K562 (cell line): Measurements from ENCODE around the gene TTLL4. TPM values are rescaled to one million over a fixed set of nuclear protein-coding genes. Genes with fewer than 3 reads are reported as not detected.

Source experiments
- ATF3 ChIP-seq, 2 experiments: fragments of 450-650 bp in 1 of 2; sonication (generic) in 1 of 2; formaldehyde crosslinking in 1 of 2; IDR thresholded peaks in 1 of 2; conservative IDR thresholded peaks in 1 of 2; 2 replicates each; pipeline versions ENCODE4 v1.6.1 to v1.8.1; 2016 to 2023; ENCODE audit warnings: mild to moderate bottlenecking in 2 of 2, moderate library complexity in 2 of 2, inconsistent platforms in 1 of 2, missing genetic modification reagents in 1 of 2
- CBFB ChIP-seq: sonication (generic); formaldehyde crosslinking; IDR thresholded peaks from 2 replicates; pipeline ENCODE4 v1.4.0; 2020; ENCODE audit warnings: mild to moderate bottlenecking, missing genetic modification reagents
- CBX1 ChIP-seq: sonication (generic); IDR thresholded peaks from 2 replicates; pipeline ENCODE4 v1.6.1; 2016; ENCODE audit warnings: antibody characterized with exemption, low read depth, mild to moderate bottlenecking
- CHAMP1 ChIP-seq: fragments of 450-650 bp; IDR thresholded peaks from 2 replicates; pipeline ENCODE4 v1.6.1; 2016; ENCODE audit warnings: mild to moderate bottlenecking
- DACH1 ChIP-seq: fragments of 450-650 bp; IDR thresholded peaks from 2 replicates; pipeline ENCODE4 v1.6.1; 2018; ENCODE audit not compliant: partially characterized antibody
- FOXP1 ChIP-seq: sonication (generic); formaldehyde crosslinking; IDR thresholded peaks from 2 replicates; pipeline ENCODE4 v1.8.0; 2022; ENCODE audit warnings: mild to moderate bottlenecking, missing genetic modification reagents
- JUN ChIP-seq, 2 experiments: sonication (generic) in 1 of 2; formaldehyde crosslinking in 1 of 2; IDR thresholded peaks; 2 replicates each; pipeline versions ENCODE4 v1.6.1 to v1.8.0; 2012 to 2022; ENCODE audit warnings: borderline replicate concordance in 2 of 2, mild to moderate bottlenecking in 2 of 2, improper control_type of control experiment in 1 of 2, low read depth in 1 of 2, low read length in 1 of 2, missing genetic modification reagents in 1 of 2
- KAT8 ChIP-seq: fragments of 450-650 bp; IDR thresholded peaks from 2 replicates; pipeline ENCODE4 v1.6.1; 2016; ENCODE audit warnings: low read depth, mild to moderate bottlenecking
- KDM2B ChIP-seq: fragments of 250-450 bp; sonication (Bioruptor Pico); IDR thresholded peaks from 2 replicates; pipeline ENCODE4 v1.8.0; 2021; ENCODE audit warnings: mild to moderate bottlenecking, moderate library complexity
- MCM7 ChIP-seq, 2 experiments: fragments of 450-650 bp; IDR thresholded peaks; 2 replicates each; pipeline ENCODE4 v1.6.1; 2016 to 2018
- NR0B1 ChIP-seq: fragments of 450-650 bp; IDR thresholded peaks from one replicate; pipeline ENCODE4 v1.6.1; 2018; ENCODE audit warnings: mild to moderate bottlenecking, moderate library complexity; ENCODE audit not compliant: partially characterized antibody
- RBM34 ChIP-seq: fragments of 200-400 bp; formaldehyde crosslinking; IDR thresholded peaks from 2 replicates; pipeline ENCODE4 v1.6.1; 2018; ENCODE audit warnings: low read length, borderline replicate concordance; ENCODE audit not compliant: insufficient read depth
- SIRT6 ChIP-seq: IDR thresholded peaks from one replicate; pipeline ENCODE4 v1.6.1; 2012; ENCODE audit warnings: low read depth, mild to moderate bottlenecking, control low read depth, inconsistent platforms, low read length, moderate library complexity
- SMARCC2 ChIP-seq: fragments of 450-650 bp; IDR thresholded peaks from 2 replicates; pipeline ENCODE4 v1.6.1; 2017; ENCODE audit warnings: antibody characterized with exemption, moderate library complexity, mild to moderate bottlenecking, low read depth
- SMARCE1 ChIP-seq: fragments of 450-650 bp; IDR thresholded peaks from 2 replicates; pipeline ENCODE4 v1.7.1; 2016; ENCODE audit warnings: mild to moderate bottlenecking
- TFAP4 ChIP-seq: sonication (generic); formaldehyde crosslinking; IDR thresholded peaks from 2 replicates; pipeline ENCODE4 v1.8.0; 2022; ENCODE audit warnings: missing genetic modification reagents, mild to moderate bottlenecking, moderate library complexity, borderline replicate concordance
- WHSC1 ChIP-seq: IDR thresholded peaks from one replicate; pipeline ENCODE4 v1.6.1; 2012; ENCODE audit warnings: low read length, control low read depth, inconsistent platforms
- ZBTB9 ChIP-seq: fragments of 450-650 bp; formaldehyde crosslinking; IDR thresholded peaks from 2 replicates; pipeline ENCODE4 v1.4.0; 2020; ENCODE audit warnings: mild to moderate bottlenecking, moderate library complexity
- ZNF134 ChIP-seq: fragments of 250-450 bp; sonication (Bioruptor Pico); conservative IDR thresholded peaks from 2 replicates; pipeline ENCODE4 v1.4.0; 2020
- ZNF280A ChIP-seq: fragments of 450-650 bp; IDR thresholded peaks from 2 replicates; pipeline ENCODE4 v1.6.1; 2018; ENCODE audit warnings: mild to moderate bottlenecking, low read depth; ENCODE audit not compliant: partially characterized antibody
- polyA plus RNA-seq, 8 experiments: library from polyadenylated mRNA; depleted of rRNA in 4 of 8; stranded (reverse) in 5 of 8; unstranded in 3 of 8; fragments of >200 nt; fragmentation: Nextera tagmentation in 2 of 8; fragmentation: Illumina TruSeq in 1 of 8; extraction: Ambion mirVana in 2 of 8; extraction: Trizol in 1 of 8; gene quantifications; 2 replicates each; pipeline versions ENCODE4 v1.2.1 to v1.2.3, GENCODE V29; 2011 to 2014; ENCODE audit warnings: inconsistent platforms in 1 of 8, missing spikeins in 1 of 8
- total RNA-seq, 7 experiments: library from RNA; depleted of rRNA in 6 of 7; stranded (reverse); fragments of >200 nt in 6 of 7; fragmentation: Illumina TruSeq in 2 of 7; extraction: Trizol in 2 of 7; gene quantifications; 2 replicates each; pipeline versions ENCODE4 v1.2.1 to v1.2.3, GENCODE V29; 2011 to 2021; ENCODE audit warnings: low replicate concordance in 1 of 7

Gene TTLL4
- total and polyA plus RNA-seq, 9 of the 15 experiments (the other 6 are each of a cell fraction or from before 2014, with no cell fraction given), result 12.6 to 67.5 (median 24.5) TPM

GRCh38 chr2:218679119-218679518, 31.5 kb upstream of the TTLL4 start (continued):
- TF ChIP-seq ZBTB9 (no peak), KDM2B (CRISPR knock-in tag) (no peak), CHAMP1 (no peak), TFAP4 (CRISPR knock-in tag) (no peak), SIRT6 (no peak), RBM34 (no peak), SMARCE1 (peak; percentile 74), SMARCC2 (peak; percentile 38; the same call in 1 of the 2 replicates), CBFB (CRISPR knock-in tag) (no peak), NR0B1 (no peak), KAT8 (no peak), WHSC1 (no peak), ZNF134 (CRISPR knock-in tag) (no peak), DACH1 (no peak), JUN (IDR thresholded peaks at IDR 0.05; ENCODE audit: borderline replicate concordance, low read depth, low read length) (peak; percentile 75; the same call in 1 of the 2 replicates), JUN (CRISPR knock-in tag; IDR thresholded peaks at IDR 0.05; ENCODE audit: borderline replicate concordance) (no peak), ATF3 (IDR thresholded peaks at IDR 0.05) (peak; percentile 90), ATF3 (CRISPR knock-in tag; conservative IDR thresholded peaks at IDR 0.05) (no peak), MCM7 (IDR thresholded peaks at IDR 0.05) (no peak), ZNF280A (no peak), CBX1 (no peak), FOXP1 (CRISPR knock-in tag) (no peak)
